Renal cortex interstitium (tissue), 11 donors: Measurements from ENCODE around the gene ARL15. TPM values are rescaled to one million over a fixed set of nuclear protein-coding genes. Genes with fewer than 3 reads are reported as not detected.
"Not testable (repeated sequence)": the region's sequence is repeated elsewhere in the genome, so short reads cannot be mapped to it uniquely, and the experiment has no call there.

ENCODE experiments used
- DNase-seq, 11 donors: peaks; one replicate each; pipeline ENCODE4 v3.0.0-alpha.2; 2013; ENCODE audit warnings: low read depth in 9 of 11, low spot score in 4 of 11; ENCODE audit errors: extremely low read depth in 1 of 11
- polyA plus RNA-seq, 3 donors: library from polyadenylated mRNA; unstranded; fragments of 120-200 nt; gene quantifications; one replicate each; pipeline ENCODE4 v1.2.1, GENCODE V29; 2013; ENCODE audit not compliant: insufficient read length in 3 of 3

Gene ARL15
- polyA plus RNA-seq, 3 donors = 27.3 to 30.9 (median 30.0) TPM

- no peak for DNase-seq
These were observed 437.1 kb downstream of the ARL15 start for GRCh38 chr5:53873235-53873634.

GRCh38 chr5:53871775-53872174, 438.6 kb downstream of the ARL15 start:
- no peak for DNase-seq

GRCh38 chr5:53871050-53871449, 439.3 kb downstream of the ARL15 start:
- no peak for DNase-seq

GRCh38 chr5:53858700-53859456, 451.5 kb downstream of the ARL15 start:
- no peak for DNase-seq

GRCh38 chr5:53856506-53856905, 453.9 kb downstream of the ARL15 start:
- DNase-seq = no peak

GRCh38 chr5:53836851-53837430, 473.4 kb downstream of the ARL15 start:
- not testable (repeated sequence) for DNase-seq

GRCh38 chr5:53834500-53834899, 475.9 kb downstream of the ARL15 start:
- DNase-seq = no peak

Other genes with a start within 250 kb of the ARL15 start
- under 1 TPM in 1 of 3 donors, not detected in 2; 0.13 TPM for gene HSPB3, start 145.1 kb upstream of the ARL15 start, polyA plus RNA-seq
- 10 to 100 TPM; 30.0 to 32.7 (median 31.0) TPM for gene SNX18, start 207.2 kb upstream of the ARL15 start, polyA plus RNA-seq